HG02642 (cell line): ENCODE results near the gene TSC22D4.

Source experiments
- ATAC-seq: cut with Tn5 transposase; IDR thresholded peaks from one replicate; pipeline ENCODE4 v1.9.1; 2021; ENCODE audit warnings: mild to moderate bottlenecking; ENCODE audit not compliant: unreplicated experiment, poor library complexity

TSC22D4 gene

GRCh38 chr7:100493476-100494264 lies 14.7 kb upstream of the TSC22D4 start:
- ATAC-seq: no peak

- ATAC-seq: no peak
These were observed 13.9 kb upstream of the TSC22D4 start for GRCh38 chr7:100492738-100493475.

- ATAC-seq: no peak
These were observed 12.2 kb upstream of the TSC22D4 start for GRCh38 chr7:100491192-100491578.

- ATAC-seq: no peak
These were observed 11.6 kb upstream of the TSC22D4 start for GRCh38 chr7:100490483-100491191.

- ATAC-seq: no peak
These were observed 10.8 kb upstream of the TSC22D4 start for GRCh38 chr7:100489824-100490223.

GRCh38 chr7:100489121-100489520 lies 10.1 kb upstream of the TSC22D4 start:
- ATAC-seq: no peak

- no peak for ATAC-seq
These were observed 9.5 kb upstream of the TSC22D4 start for GRCh38 chr7:100488333-100489095.

GRCh38 chr7:100486753-100487446 lies 7.9 kb upstream of the TSC22D4 start:
- ATAC-seq: no peak

GRCh38 chr7:100486111-100486636 lies 7.2 kb upstream of the TSC22D4 start:
- no peak for ATAC-seq

- ATAC-seq: no peak
These were observed 6.5 kb upstream of the TSC22D4 start for GRCh38 chr7:100485471-100485876.

- no peak for ATAC-seq
These were observed 5.6 kb upstream of the TSC22D4 start for GRCh38 chr7:100484673-100485045.

GRCh38 chr7:100483722-100484672 lies 5.0 kb upstream of the TSC22D4 start, which contains the start of gene NYAP1:
Gene NYAP1 (plus strand): TSS chr7:100483927. CDS start chr7:100485312, 1,385 bp downstream.
- ATAC-seq: peak; percentile 20

- peak; percentile 60 for ATAC-seq
These were observed 4.2 kb upstream of the TSC22D4 start for GRCh38 chr7:100483090-100483721.

GRCh38 chr7:100482728-100483089 lies 3.7 kb upstream of the TSC22D4 start:
- ATAC-seq: no peak

GRCh38 chr7:100481466-100481865 lies 2.5 kb upstream of the TSC22D4 start:
- no peak for ATAC-seq

GRCh38 chr7:100477871-100478267 lies 1.1 kb downstream of the TSC22D4 start:
- no peak for ATAC-seq

GRCh38 chr7:100476903-100477870 lies 1.8 kb downstream of the TSC22D4 start:
- ATAC-seq: no peak
